ENCODE results near the gene CREB3L2. TPM values are rescaled to one million over a fixed set of nuclear protein-coding genes. Genes with fewer than 3 reads are reported as not detected.
"Not testable (repeated sequence)": the region's sequence is repeated elsewhere in the genome, so short reads cannot be mapped to it uniquely, and the experiment has no call there.

Gene CREB3L2
- 10 to 100 TPM; 24.4 to 28.7 TPM for total RNA-seq

- H3K36me3 Mint-ChIP-seq (ENCODE audit: low read depth) = peaks cover 6% of the 10 kb centered on the region
- H3K27ac Mint-ChIP-seq = peak within 1 kb of the TSS; percentile 92
- H3K9me3 Mint-ChIP-seq (ENCODE audit: low read depth) = no peaks in the 10 kb centered on the region
- no peaks in the 10 kb centered on the region for H3K27me3 Mint-ChIP-seq
- DNase-seq (peak; percentile 81), ATAC-seq (peak; percentile 55)
- H3K4me1 Mint-ChIP-seq = peaks cover 29% of the 10 kb centered on the region
- H3K4me3 Mint-ChIP-seq = peak within 1 kb of the TSS; percentile 82
- intact Hi-C loops (cut with DNase I, micrococcal nuclease) = loop anchor here (1.0 to 5.0 kb wide), 6 partner anchors 41 to 1339 kb away; partner anchors contain the start of genes TRIM24 (in 2 of the 2) and FMC1 (in 1 of the 2)
- ChIA-PET POLR2A (interaction anchor here (0.5 to 0.7 kb wide), 2 partner anchors 26 to 615 kb away, joined by 5 read pairs; no protein-coding TSS in a partner anchor), CTCF (interaction anchor here (0.5 to 12.1 kb wide), 17 partner anchors 8 to 766 kb away, joined by 3 to 247 read pairs (median 5); no protein-coding TSS in a partner anchor)
Observed at GRCh38 chr7:138001529-138002095, at the start of gene CREB3L2. Gene CREB3L2, minus strand, starts transcription at chr7:138002086. Its CDS starts 381 bp downstream, at chr7:138001705.

GRCh38 chr7:138049505-138050116 lies 47.7 kb upstream of the CREB3L2 start:
- Mint-ChIP-seq H3K9me3 (ENCODE audit: low read depth) (peaks cover 6% of the 10 kb centered on the region), H3K4me3 (no peak overlapping the region), H3K4me1 (no peaks in the 10 kb centered on the region), H3K36me3 (ENCODE audit: low read depth) (peaks cover 1% of the 10 kb centered on the region), H3K27me3 (peaks cover 6% of the 10 kb centered on the region), H3K27ac (no peak overlapping the region)
- POLR2A ChIA-PET = no interaction called here
- intact Hi-C loops (cut with DNase I, micrococcal nuclease) = no loop called here
- no peak for ATAC-seq
- no peak for DNase-seq
- CTCF ChIA-PET = no interaction called here

- Mint-ChIP-seq H3K27me3 (peaks cover 6% of the 10 kb centered on the region), H3K27ac (no peak overlapping the region), H3K4me1 (no peaks in the 10 kb centered on the region), H3K36me3 (ENCODE audit: low read depth) (peaks cover 1% of the 10 kb centered on the region), H3K9me3 (ENCODE audit: low read depth) (peaks cover 6% of the 10 kb centered on the region), H3K4me3 (no peak overlapping the region)
- ChIA-PET POLR2A (no interaction called here), CTCF (no interaction called here)
- ATAC-seq (no peak), DNase-seq (no peak)
- intact Hi-C loops (cut with DNase I, micrococcal nuclease) = no loop called here
Observed at GRCh38 chr7:138047907-138048306, 46.0 kb upstream of the CREB3L2 start.

DNA sequence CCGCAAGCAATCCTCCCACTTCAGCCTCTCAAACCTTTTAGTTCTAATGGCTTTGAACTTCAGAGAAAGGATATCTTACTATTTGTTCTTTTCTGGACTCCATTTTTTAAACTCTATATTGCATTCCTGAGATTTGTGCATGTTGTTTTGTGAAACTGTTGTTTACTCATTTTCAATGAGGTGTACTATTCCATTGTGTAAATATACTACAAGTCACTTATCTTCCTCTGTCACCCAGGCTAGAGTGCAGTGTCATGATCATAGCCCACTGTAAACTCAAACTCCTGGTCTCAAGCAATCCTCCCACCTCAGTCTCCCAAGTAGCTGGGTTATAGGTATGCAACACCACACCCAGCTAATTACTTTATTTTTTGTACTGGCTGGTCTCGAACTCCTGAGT lies 43.0 kb upstream of the CREB3L2 start:
- intact Hi-C loops (cut with DNase I, micrococcal nuclease) = no loop called here
- CTCF ChIA-PET = no interaction called here

GRCh38 chr7:138040063-138040462 lies 38.2 kb upstream of the CREB3L2 start:
- H3K9me3 Mint-ChIP-seq (ENCODE audit: low read depth); intact Hi-C loops (cut with DNase I, micrococcal nuclease); H3K36me3 Mint-ChIP-seq (ENCODE audit: low read depth); H3K27ac Mint-ChIP-seq; ATAC-seq; H3K4me1 Mint-ChIP-seq; POLR2A ChIA-PET; DNase-seq; CTCF ChIA-PET; H3K4me3 Mint-ChIP-seq: not testable (repeated sequence)
- H3K27me3 Mint-ChIP-seq = peaks cover 13% of the 10 kb centered on the region

More for the DNA sequence above, 43.0 kb upstream of the CREB3L2 start:
- H3K27ac Mint-ChIP-seq = no peak overlapping the region
- H3K9me3 Mint-ChIP-seq (ENCODE audit: low read depth) = no peaks in the 10 kb centered on the region
- no peak for ATAC-seq
- H3K4me3 Mint-ChIP-seq = no peak overlapping the region
- no peak for DNase-seq
- no peaks in the 10 kb centered on the region for H3K36me3 Mint-ChIP-seq (ENCODE audit: low read depth)
- H3K27me3 Mint-ChIP-seq = peaks cover 5% of the 10 kb centered on the region
- POLR2A ChIA-PET = no interaction called here
- H3K4me1 Mint-ChIP-seq = no peaks in the 10 kb centered on the region

DNA sequence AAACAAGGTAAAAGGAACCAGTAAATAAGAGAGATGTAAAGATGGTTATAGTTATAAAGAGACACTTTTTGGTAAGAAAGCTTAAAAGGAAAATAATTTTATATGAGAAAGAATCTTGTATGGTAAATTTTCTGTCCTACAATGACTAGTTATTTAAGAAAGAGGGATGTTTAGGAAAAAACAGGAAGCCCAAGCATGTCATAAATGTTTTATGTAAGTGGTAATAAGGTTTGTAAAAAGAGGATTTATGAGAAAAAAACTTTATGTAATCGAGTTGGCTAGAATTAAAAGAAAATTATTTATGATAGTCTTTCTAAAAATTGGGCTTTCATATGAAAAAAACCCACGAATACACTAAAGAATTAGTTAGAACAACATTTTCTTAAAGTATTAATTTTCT lies 34.2 kb upstream of the CREB3L2 start:
- Mint-ChIP-seq H3K4me3 (no peak overlapping the region), H3K9me3 (ENCODE audit: low read depth) (peaks cover 7% of the 10 kb centered on the region), H3K27me3 (peaks cover 15% of the 10 kb centered on the region), H3K4me1 (no peaks in the 10 kb centered on the region), H3K36me3 (ENCODE audit: low read depth) (peaks cover 4% of the 10 kb centered on the region), H3K27ac (no peak overlapping the region)
- CTCF ChIA-PET = no interaction called here
- POLR2A ChIA-PET = interaction anchor here (0.7 kb wide), 1 partner anchor 14 kb away, joined by 5 read pairs; no protein-coding TSS in a partner anchor
- intact Hi-C loops (cut with DNase I, micrococcal nuclease) = no loop called here
- ATAC-seq (no peak), DNase-seq (no peak)

- POLR2A ChIA-PET = no interaction called here
Observed at GRCh38 chr7:138033241-138033640, 31.4 kb upstream of the CREB3L2 start.

GRCh38 chr7:138032770-138033169 lies 30.9 kb upstream of the CREB3L2 start:
- Mint-ChIP-seq H3K27me3 (peaks cover 8% of the 10 kb centered on the region), H3K9me3 (ENCODE audit: low read depth) (peaks cover 7% of the 10 kb centered on the region), H3K36me3 (ENCODE audit: low read depth) (peaks cover 4% of the 10 kb centered on the region), H3K27ac (no peak overlapping the region), H3K4me1 (no peaks in the 10 kb centered on the region), H3K4me3 (no peak overlapping the region)
- no peak for ATAC-seq
- CTCF ChIA-PET = interaction anchor here (0.8 to 1.6 kb wide), 4 partner anchors 10 to 377 kb away, joined by 3 to 6 read pairs (median 3); partner anchors contain the start of gene CREB3L2
- POLR2A ChIA-PET = no interaction called here
- no peak for DNase-seq
- intact Hi-C loops (cut with DNase I, micrococcal nuclease) = no loop called here

More at GRCh38 chr7:138033241-138033640, 31.4 kb upstream of the CREB3L2 start:
- peaks cover 7% of the 10 kb centered on the region for H3K9me3 Mint-ChIP-seq (ENCODE audit: low read depth)
- no peak for ATAC-seq
- CTCF ChIA-PET = interaction anchor here (0.8 to 1.6 kb wide), 3 partner anchors 9 to 377 kb away, joined by 3 to 6 read pairs (median 3); partner anchors contain the start of gene CREB3L2
- peaks cover 4% of the 10 kb centered on the region for H3K36me3 Mint-ChIP-seq (ENCODE audit: low read depth)
- H3K4me1 Mint-ChIP-seq = no peaks in the 10 kb centered on the region
- H3K27me3 Mint-ChIP-seq = peaks cover 6% of the 10 kb centered on the region
- H3K4me3 Mint-ChIP-seq = no peak overlapping the region
- H3K27ac Mint-ChIP-seq = no peak overlapping the region
- no peak for DNase-seq
- intact Hi-C loops (cut with DNase I, micrococcal nuclease) = no loop called here

DNA sequence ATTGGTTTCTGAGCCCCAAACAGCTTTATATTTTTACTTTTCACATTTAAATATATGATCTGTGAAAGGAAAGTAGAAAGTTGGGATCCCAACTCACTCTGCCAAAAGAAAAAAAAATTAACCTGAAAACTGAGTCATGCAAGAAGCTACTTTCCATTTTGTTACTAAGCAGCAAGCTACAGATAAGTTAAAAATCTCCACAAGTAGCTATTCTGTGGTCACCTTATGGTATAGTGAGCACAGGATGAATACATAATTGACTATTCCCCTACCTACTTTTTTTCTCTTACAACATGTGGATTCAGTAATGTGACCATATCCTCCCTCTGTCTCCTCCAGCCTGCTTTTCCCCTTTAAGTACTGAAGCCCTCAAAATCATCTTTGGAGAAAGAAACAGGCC lies 30.3 kb upstream of the CREB3L2 start:
- Mint-ChIP-seq H3K4me1 (no peaks in the 10 kb centered on the region), H3K27me3 (peaks cover 8% of the 10 kb centered on the region), H3K27ac (no peak overlapping the region), H3K36me3 (ENCODE audit: low read depth) (peaks cover 4% of the 10 kb centered on the region), H3K4me3 (no peak overlapping the region), H3K9me3 (ENCODE audit: low read depth) (peaks cover 7% of the 10 kb centered on the region)
- intact Hi-C loops (cut with DNase I, micrococcal nuclease) = no loop called here
- ChIA-PET CTCF (interaction anchor here (0.7 to 1.6 kb wide), 5 partner anchors 10 to 128 kb away, joined by 3 to 6 read pairs (median 3); partner anchors contain the start of gene CREB3L2), POLR2A (no interaction called here)
- DNase-seq (no peak), ATAC-seq (no peak)

- no peak for DNase-seq
- CTCF ChIA-PET = interaction anchor here (0.6 kb wide), 1 partner anchor 896 kb away, joined by 5 read pairs; no protein-coding TSS in a partner anchor
- H3K4me3 Mint-ChIP-seq = no peak overlapping the region
Observed at GRCh38 chr7:138030679-138031351, 28.9 kb upstream of the CREB3L2 start.

DNA sequence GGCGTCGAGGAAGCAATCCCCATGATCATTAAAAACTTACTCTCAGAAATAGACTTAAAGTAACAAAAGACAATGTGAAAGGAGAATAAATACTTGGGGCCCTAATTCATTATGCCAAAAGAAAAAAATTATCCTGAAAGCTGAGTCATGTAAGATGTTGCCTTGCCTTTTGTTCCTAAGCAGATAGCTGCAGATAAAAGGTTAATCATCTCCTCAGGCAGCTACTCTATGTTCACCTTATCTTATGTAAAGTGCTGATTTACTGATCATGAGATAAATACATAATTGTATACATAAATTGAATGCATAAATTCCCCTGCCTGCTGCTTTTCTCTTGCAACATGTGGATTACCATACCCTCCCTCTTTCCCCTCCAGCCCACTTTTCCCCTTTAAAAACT lies 28.1 kb upstream of the CREB3L2 start:
- intact Hi-C loops (cut with DNase I, micrococcal nuclease) = no loop called here
- peaks cover 3% of the 10 kb centered on the region for H3K27me3 Mint-ChIP-seq
- DNase-seq = no peak
- no peak overlapping the region for H3K27ac Mint-ChIP-seq
- H3K4me3 Mint-ChIP-seq = no peak overlapping the region
- H3K36me3 Mint-ChIP-seq (ENCODE audit: low read depth) = no peaks in the 10 kb centered on the region
- no peaks in the 10 kb centered on the region for H3K4me1 Mint-ChIP-seq
- POLR2A ChIA-PET = no interaction called here
- CTCF ChIA-PET = no interaction called here
- no peak for ATAC-seq
- H3K9me3 Mint-ChIP-seq (ENCODE audit: low read depth) = peaks cover 2% of the 10 kb centered on the region

More at GRCh38 chr7:138030679-138031351, 28.9 kb upstream of the CREB3L2 start:
- Mint-ChIP-seq H3K27ac (no peak overlapping the region), H3K27me3 (peaks cover 3% of the 10 kb centered on the region), H3K36me3 (ENCODE audit: low read depth) (no peaks in the 10 kb centered on the region), H3K9me3 (ENCODE audit: low read depth) (peaks cover 3% of the 10 kb centered on the region), H3K4me1 (no peaks in the 10 kb centered on the region)
- POLR2A ChIA-PET = no interaction called here
- ATAC-seq = no peak
- intact Hi-C loops (cut with DNase I, micrococcal nuclease) = no loop called here

Data from activated CD4-positive, alpha-beta T cell treated with anti-CD3 and anti-CD28 coated beads for 36 hours (primary cell).